Peyer's patch (tissue), 4 donors: ENCODE results near the gene MYT1.

Experiments
- POLR2A ChIP-seq, 2 donors: fragments of 450-650 bp; IDR thresholded peaks; one replicate each; pipeline ENCODE4 v1.5.1; 2017; ENCODE audit warnings: antibody characterized with exemption in 2 of 2, mild to moderate bottlenecking in 2 of 2, moderate library complexity in 2 of 2
- TF ChIP-seq, protein P1 (sequence below), 6 experiments: fragments of 450-650 bp in 4 of 6; fragments of 200-600 bp in 2 of 6; sonication (generic) in 1 of 6; IDR thresholded peaks; one replicate each; pipeline ENCODE4 v1.5.1; 2017 to 2019; ENCODE audit warnings: antibody characterized with exemption in 6 of 6, mild to moderate bottlenecking in 3 of 6, moderate library complexity in 1 of 6

DNA sequence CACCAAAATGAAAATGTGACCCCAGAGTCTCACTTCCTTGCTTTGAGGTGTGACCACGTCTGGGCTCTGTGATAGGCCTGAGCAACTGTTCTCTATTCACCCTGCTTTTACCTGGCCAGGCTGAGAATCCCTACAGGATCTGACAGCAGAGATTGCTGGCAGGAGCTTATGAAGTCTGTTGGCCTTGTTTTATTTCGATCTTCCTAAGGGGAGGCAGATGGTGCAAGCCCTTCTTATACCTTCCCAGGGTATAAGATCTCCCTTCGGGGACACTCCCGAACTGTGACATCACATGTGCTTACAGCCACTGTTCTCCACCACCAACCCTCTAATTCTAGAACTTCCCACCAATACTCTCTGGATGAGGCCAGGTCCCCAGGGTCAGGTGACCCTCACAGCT is 26.8 kb downstream of the MYT1 start:
- TF ChIP-seq, protein P1, sequence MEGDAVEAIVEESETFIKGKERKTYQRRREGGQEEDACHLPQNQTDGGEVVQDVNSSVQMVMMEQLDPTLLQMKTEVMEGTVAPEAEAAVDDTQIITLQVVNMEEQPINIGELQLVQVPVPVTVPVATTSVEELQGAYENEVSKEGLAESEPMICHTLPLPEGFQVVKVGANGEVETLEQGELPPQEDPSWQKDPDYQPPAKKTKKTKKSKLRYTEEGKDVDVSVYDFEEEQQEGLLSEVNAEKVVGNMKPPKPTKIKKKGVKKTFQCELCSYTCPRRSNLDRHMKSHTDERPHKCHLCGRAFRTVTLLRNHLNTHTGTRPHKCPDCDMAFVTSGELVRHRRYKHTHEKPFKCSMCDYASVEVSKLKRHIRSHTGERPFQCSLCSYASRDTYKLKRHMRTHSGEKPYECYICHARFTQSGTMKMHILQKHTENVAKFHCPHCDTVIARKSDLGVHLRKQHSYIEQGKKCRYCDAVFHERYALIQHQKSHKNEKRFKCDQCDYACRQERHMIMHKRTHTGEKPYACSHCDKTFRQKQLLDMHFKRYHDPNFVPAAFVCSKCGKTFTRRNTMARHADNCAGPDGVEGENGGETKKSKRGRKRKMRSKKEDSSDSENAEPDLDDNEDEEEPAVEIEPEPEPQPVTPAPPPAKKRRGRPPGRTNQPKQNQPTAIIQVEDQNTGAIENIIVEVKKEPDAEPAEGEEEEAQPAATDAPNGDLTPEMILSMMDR (IDR thresholded peaks at IDR 0.05) = no peak
- no peak for TF ChIP-seq POLR2A (IDR thresholded peaks at IDR 0.05)
